22Rv1 (cell line): ENCODE data around the gene ABCA1.
"Not testable (repeated sequence)": the region's sequence is repeated elsewhere in the genome, so short reads cannot be mapped to it uniquely, and the experiment has no call there.

Source experiments
- H3K27ac ChIP-seq: fragments of 450-650 bp; 2 replicates; pipeline ENCODE4 v1.5.1; 2017
- ZFX ChIP-seq: fragments of 450-650 bp; IDR thresholded peaks from 2 replicates; pipeline ENCODE4 v1.6.1; 2017; ENCODE audit warnings: antibody characterized with exemption, borderline replicate concordance
- TF ChIP-seq, protein P1 (sequence below): fragments of 450-650 bp; IDR thresholded peaks from 2 replicates; pipeline ENCODE4 v1.5.1; 2017; ENCODE audit warnings: mild to moderate bottlenecking

ABCA1 gene

GRCh38 chr9:104900871-104901270 is 27.1 kb downstream of the ABCA1 start:
- TF ChIP-seq ZFX = no peak
- TF ChIP-seq, protein P1, sequence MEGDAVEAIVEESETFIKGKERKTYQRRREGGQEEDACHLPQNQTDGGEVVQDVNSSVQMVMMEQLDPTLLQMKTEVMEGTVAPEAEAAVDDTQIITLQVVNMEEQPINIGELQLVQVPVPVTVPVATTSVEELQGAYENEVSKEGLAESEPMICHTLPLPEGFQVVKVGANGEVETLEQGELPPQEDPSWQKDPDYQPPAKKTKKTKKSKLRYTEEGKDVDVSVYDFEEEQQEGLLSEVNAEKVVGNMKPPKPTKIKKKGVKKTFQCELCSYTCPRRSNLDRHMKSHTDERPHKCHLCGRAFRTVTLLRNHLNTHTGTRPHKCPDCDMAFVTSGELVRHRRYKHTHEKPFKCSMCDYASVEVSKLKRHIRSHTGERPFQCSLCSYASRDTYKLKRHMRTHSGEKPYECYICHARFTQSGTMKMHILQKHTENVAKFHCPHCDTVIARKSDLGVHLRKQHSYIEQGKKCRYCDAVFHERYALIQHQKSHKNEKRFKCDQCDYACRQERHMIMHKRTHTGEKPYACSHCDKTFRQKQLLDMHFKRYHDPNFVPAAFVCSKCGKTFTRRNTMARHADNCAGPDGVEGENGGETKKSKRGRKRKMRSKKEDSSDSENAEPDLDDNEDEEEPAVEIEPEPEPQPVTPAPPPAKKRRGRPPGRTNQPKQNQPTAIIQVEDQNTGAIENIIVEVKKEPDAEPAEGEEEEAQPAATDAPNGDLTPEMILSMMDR = no peak
- no peak overlapping the region for H3K27ac ChIP-seq

- TF ChIP-seq ZFX = no peak
- TF ChIP-seq, protein P1 = no peak
- H3K27ac ChIP-seq = no peak overlapping the region
These were observed 27.6 kb downstream of the ABCA1 start for GRCh38 chr9:104900324-104900723.

- TF ChIP-seq ZFX = no peak
- TF ChIP-seq, protein P1 = no peak
- no peak overlapping the region for H3K27ac ChIP-seq
These were observed 28.2 kb downstream of the ABCA1 start for GRCh38 chr9:104899759-104900247.

GRCh38 chr9:104898376-104898775 is 29.6 kb downstream of the ABCA1 start:
- H3K27ac ChIP-seq = not testable (repeated sequence)

- TF ChIP-seq ZFX = no peak
- TF ChIP-seq, protein P1 = no peak
- H3K27ac ChIP-seq = no peak overlapping the region
These were observed 31.8 kb downstream of the ABCA1 start for GRCh38 chr9:104896131-104896530.

- H3K27ac ChIP-seq = no peak overlapping the region
These were observed 32.4 kb downstream of the ABCA1 start for GRCh38 chr9:104895572-104895971.

DNA sequence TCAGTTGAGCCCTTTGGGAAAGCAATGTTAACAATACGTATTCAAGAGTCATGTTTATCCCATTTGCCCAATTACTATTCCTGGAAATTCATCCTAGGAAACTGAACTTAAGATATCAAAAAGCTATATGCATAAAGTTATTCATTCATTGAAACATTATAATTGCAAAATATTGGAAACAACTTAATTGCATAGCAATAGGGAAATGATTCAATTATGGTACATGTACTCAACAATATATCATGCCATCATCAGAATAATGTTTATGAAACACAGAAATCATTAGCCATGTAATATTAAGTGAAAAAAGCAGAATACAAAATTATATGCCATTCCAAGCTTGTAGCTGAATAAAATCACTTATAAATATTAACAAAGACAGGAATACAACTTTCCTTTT is 35.3 kb downstream of the ABCA1 start:
- H3K27ac ChIP-seq = no peak overlapping the region
- TF ChIP-seq, protein P1 = no peak
- no peak for TF ChIP-seq ZFX

More at GRCh38 chr9:104895572-104895971, 32.4 kb downstream of the ABCA1 start:
- no peak for TF ChIP-seq ZFX
- TF ChIP-seq, protein P1 = no peak

DNA sequence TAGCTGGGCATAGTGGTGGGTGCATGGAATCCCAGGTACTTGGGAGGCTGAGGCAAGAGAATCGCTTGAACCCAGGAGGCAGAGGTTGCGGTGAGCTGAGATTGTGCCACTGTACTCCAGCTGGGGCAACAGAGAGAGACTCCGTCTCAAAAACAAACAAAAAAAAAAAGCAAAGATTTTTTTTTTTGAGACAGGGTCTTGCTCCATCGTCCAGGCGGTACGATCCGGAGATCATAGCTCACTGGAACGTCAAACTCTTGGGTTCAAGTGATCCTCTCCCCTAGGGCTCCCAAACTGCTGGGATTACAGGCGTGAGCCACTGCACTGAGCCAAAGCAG is 37.6 kb downstream of the ABCA1 start:
- H3K27ac ChIP-seq = no peak overlapping the region
- TF ChIP-seq, protein P1 = no peak
- TF ChIP-seq ZFX = no peak
